Mesendoderm (in vitro differentiated cells): Measurements from ENCODE around the gene SGCE.

Experiments
- DNase-seq: peaks from one replicate; pipeline ENCODE4 v3.0.0; 2013
- H2AK5ac ChIP-seq: 2 replicates; pipeline ENCODE4 v1.6.1; 2013; ENCODE audit warnings: low read length, inconsistent platforms
- H2BK120ac ChIP-seq: 2 replicates; pipeline ENCODE4 v1.6.1; 2013; ENCODE audit warnings: low read depth, mild to moderate bottlenecking, low read length, moderate library complexity, mixed read lengths
- H2BK15ac ChIP-seq: replicated peaks from 2 replicates; pipeline ENCODE4 v1.6.1; 2013; ENCODE audit warnings: low read depth, mild to moderate bottlenecking, moderate library complexity
- H2BK5ac ChIP-seq: 2 replicates; pipeline ENCODE4 v1.6.1; 2013; ENCODE audit warnings: low read length, inconsistent platforms
- H3K18ac ChIP-seq: 2 replicates; pipeline ENCODE4 v1.6.1; 2013; ENCODE audit warnings: mild to moderate bottlenecking, low read length, mixed read lengths
- H3K23ac ChIP-seq: one replicate; pipeline ENCODE4 v1.6.1; 2013; ENCODE audit warnings: low read length
- H3K27ac ChIP-seq: 2 replicates; pipeline ENCODE4 v1.5.1; 2013; ENCODE audit warnings: low read depth, mild to moderate bottlenecking, inconsistent platforms, low read length, moderate library complexity
- H3K27me3 ChIP-seq: 2 replicates; pipeline ENCODE4 v1.6.1; 2013; ENCODE audit warnings: low read length, control low read depth, mild to moderate bottlenecking, inconsistent platforms; ENCODE audit not compliant: insufficient read depth, poor library complexity
- H3K36me3 ChIP-seq: 2 replicates; pipeline ENCODE4 v1.6.1; 2013; ENCODE audit warnings: low read length, inconsistent platforms; ENCODE audit not compliant: control insufficient read depth, insufficient read depth
- H3K4ac ChIP-seq: one replicate; pipeline ENCODE4 v1.6.1; 2013; ENCODE audit warnings: low read depth, mild to moderate bottlenecking, low read length, moderate library complexity
- H3K4me1 ChIP-seq: 2 replicates; pipeline ENCODE4 v1.6.1; 2013; ENCODE audit warnings: low read depth, low read length, inconsistent platforms; ENCODE audit not compliant: control insufficient read depth
- H3K4me2 ChIP-seq: 2 replicates; pipeline ENCODE4 v1.6.1; 2013; ENCODE audit warnings: low read length
- H3K4me3 ChIP-seq: 2 replicates; pipeline ENCODE4 v1.5.1; 2013; ENCODE audit warnings: mild to moderate bottlenecking, low read length
- H3K56ac ChIP-seq: one replicate; pipeline ENCODE4 v1.6.1; 2013; ENCODE audit warnings: low read length
- H3K79me1 ChIP-seq: 2 replicates; pipeline ENCODE4 v1.6.1; 2013; ENCODE audit warnings: low read length, inconsistent platforms
- H3K79me2 ChIP-seq: 2 replicates; pipeline ENCODE4 v1.6.1; 2013; ENCODE audit warnings: mild to moderate bottlenecking, low read length; ENCODE audit not compliant: control insufficient read depth, insufficient read depth
- H3K9ac ChIP-seq: 2 replicates; pipeline ENCODE4 v1.6.1; 2013; ENCODE audit warnings: low read length, inconsistent platforms
- H4K5ac ChIP-seq: one replicate; pipeline ENCODE4 v1.6.1; 2013; ENCODE audit warnings: low read length
- H4K8ac ChIP-seq: one replicate; pipeline ENCODE4 v1.6.1; 2013; ENCODE audit warnings: low read depth, mild to moderate bottlenecking, control low read depth, low read length, moderate library complexity
- WGBS: extraction: QIAGEN DNeasy Blood & Tissue Kit; methylation state at CpG from one replicate; pipeline ENCODE4 v1.1.7; 2013; ENCODE audit warnings: low lambda C conversion rate, missing lambda C conversion rate; ENCODE audit not compliant: insufficient coverage; ENCODE audit errors: extremely low coverage; 5-methylcytosine and 5-hydroxymethylcytosine counted together

SGCE gene

DNA sequence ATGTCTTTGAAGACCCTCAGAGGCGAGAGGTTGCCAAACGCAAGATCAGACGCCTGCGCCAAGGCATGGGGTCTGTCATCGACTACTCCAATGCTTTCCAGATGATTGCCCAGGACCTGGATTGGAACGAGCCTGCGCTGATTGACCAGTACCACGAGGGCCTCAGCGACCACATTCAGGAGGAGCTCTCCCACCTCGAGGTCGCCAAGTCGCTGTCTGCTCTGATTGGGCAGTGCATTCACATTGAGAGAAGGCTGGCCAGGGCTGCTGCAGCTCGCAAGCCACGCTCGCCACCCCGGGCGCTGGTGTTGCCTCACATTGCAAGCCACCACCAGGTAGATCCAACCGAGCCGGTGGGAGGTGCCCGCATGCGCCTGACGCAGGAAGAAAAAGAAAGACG is 8.1 kb upstream of the SGCE start:
- H3K18ac ChIP-seq, result no peak overlapping the region
- no CpG with 5 or more reads among the region's 23 CpGs for WGBS
- no peak overlapping the region for H3K27ac ChIP-seq

DNA sequence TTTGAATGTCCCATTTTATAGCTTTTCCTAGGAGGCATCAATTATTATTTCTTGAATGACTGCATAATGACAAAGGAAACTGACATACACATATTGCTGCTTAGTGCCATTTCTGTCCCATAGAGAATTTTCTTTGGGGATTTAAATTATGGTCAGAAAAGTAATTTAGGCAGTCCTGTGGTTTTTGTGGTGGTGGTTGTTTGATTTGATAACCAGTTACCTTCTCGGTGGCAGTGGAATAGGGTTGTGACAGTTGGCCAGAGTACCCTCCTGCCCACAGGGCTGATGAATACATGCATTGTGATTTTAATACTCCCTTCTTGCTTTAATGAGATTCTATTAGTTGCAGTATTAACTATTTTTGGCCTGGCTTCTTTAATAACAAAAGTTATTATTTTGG is 6.6 kb upstream of the SGCE start:
- no peak overlapping the region for H4K8ac ChIP-seq
- H3K18ac ChIP-seq, result no peak overlapping the region
- H3K36me3 ChIP-seq, result no peaks in the 10 kb centered on the region
- H3K4me2 ChIP-seq, result no peak overlapping the region
- no peaks in the 10 kb centered on the region for H3K4me1 ChIP-seq
- no peak overlapping the region for H3K9ac ChIP-seq
- H3K4ac ChIP-seq, result no peak overlapping the region
- H3K79me1 ChIP-seq, result no peaks in the 10 kb centered on the region
- H3K27ac ChIP-seq, result no peak overlapping the region
- no peak overlapping the region for H2AK5ac ChIP-seq
- no peak overlapping the region for H2BK5ac ChIP-seq
- DNase-seq, result no peak
- no peak overlapping the region for H3K23ac ChIP-seq
- H4K5ac ChIP-seq, result no peak overlapping the region
- H3K79me2 ChIP-seq, result peaks cover 8% of the 10 kb centered on the region
- WGBS, result no CpG with 5 or more reads among the region's 1 CpG
- H2BK120ac ChIP-seq, result no peak overlapping the region
- H3K27me3 ChIP-seq, result no peaks in the 10 kb centered on the region
- H3K4me3 ChIP-seq, result no peak overlapping the region
- no peak overlapping the region for H3K56ac ChIP-seq
- no peak overlapping the region for H2BK15ac ChIP-seq

More for the DNA sequence above, 8.1 kb upstream of the SGCE start:
- Histone ChIP-seq H3K4me2 (no peak overlapping the region), H3K4me3 (no peak overlapping the region), H3K56ac (no peak overlapping the region), H2BK15ac (no peak overlapping the region), H4K8ac (no peak overlapping the region), H3K23ac (no peak overlapping the region), H3K4ac (no peak overlapping the region), H3K4me1 (no peaks in the 10 kb centered on the region), H2AK5ac (no peak overlapping the region), H2BK120ac (no peak overlapping the region), H3K79me2 (peaks cover 6% of the 10 kb centered on the region), H3K79me1 (no peaks in the 10 kb centered on the region), H3K27me3 (no peaks in the 10 kb centered on the region), H3K9ac (no peak overlapping the region), H4K5ac (no peak overlapping the region), H2BK5ac (no peak overlapping the region), H3K36me3 (no peaks in the 10 kb centered on the region)
- DNase-seq, result no peak

DNA sequence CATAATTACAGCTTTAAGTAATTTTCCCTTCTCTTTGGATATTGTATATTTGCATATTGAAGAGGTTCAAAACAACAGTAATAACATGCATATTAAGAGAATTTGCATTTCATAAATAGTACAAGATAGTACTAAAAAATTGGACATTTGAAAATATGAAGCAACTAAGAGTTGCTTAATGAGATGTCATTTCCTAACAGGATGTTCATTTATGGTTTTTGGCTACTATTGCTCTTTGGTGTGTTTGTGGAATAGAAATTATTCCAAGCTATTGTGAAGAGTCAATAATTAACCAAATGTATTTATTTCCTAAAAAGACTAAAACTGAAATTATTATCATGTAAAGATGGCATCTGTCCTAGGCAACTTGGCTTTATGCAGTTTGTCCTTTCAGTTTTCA is 4.1 kb upstream of the SGCE start:
- no peak overlapping the region for H2BK5ac ChIP-seq
- no peak overlapping the region for H3K9ac ChIP-seq
- H2BK120ac ChIP-seq, result no peak overlapping the region
- no peaks in the 10 kb centered on the region for H3K27me3 ChIP-seq
- H3K27ac ChIP-seq, result no peak overlapping the region
- no peak overlapping the region for H3K56ac ChIP-seq
- H3K4me1 ChIP-seq, result no peaks in the 10 kb centered on the region
- no peak overlapping the region for H3K18ac ChIP-seq
- no peak overlapping the region for H3K4me2 ChIP-seq
- H4K8ac ChIP-seq, result no peak overlapping the region
- no peak overlapping the region for H3K4me3 ChIP-seq
- DNase-seq, result no peak
- H2AK5ac ChIP-seq, result no peak overlapping the region
- peaks cover 8% of the 10 kb centered on the region for H3K79me2 ChIP-seq
- no peak overlapping the region for H4K5ac ChIP-seq
- H3K23ac ChIP-seq, result no peak overlapping the region
- no peaks in the 10 kb centered on the region for H3K36me3 ChIP-seq
- no peak overlapping the region for H2BK15ac ChIP-seq
- H3K4ac ChIP-seq, result no peak overlapping the region
- H3K79me1 ChIP-seq, result peaks cover 1% of the 10 kb centered on the region

DNA sequence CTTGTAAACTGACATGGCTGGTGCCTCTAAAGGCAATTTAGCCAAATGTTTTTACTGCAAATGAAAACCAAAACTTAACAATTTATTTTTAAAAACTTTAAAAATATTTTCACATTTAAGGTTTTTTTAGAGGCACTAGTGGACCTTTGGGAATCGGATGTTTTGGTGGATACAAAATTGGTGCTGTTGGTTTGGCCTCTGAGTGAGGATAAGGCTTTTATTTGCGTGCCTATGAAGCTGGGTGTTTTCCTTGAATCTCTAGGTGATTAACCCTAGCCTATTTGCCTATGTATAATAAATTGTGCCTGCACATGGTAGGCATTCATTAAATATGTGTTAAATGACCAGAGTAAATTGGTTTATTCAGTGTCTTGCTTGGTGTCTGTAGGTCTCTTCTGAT is 2.9 kb upstream of the SGCE start:
- Histone ChIP-seq H3K4me1 (no peaks in the 10 kb centered on the region), H3K27ac (no peak overlapping the region), H3K23ac (no peak overlapping the region), H3K18ac (no peak overlapping the region), H3K4me2 (no peak overlapping the region), H3K56ac (no peak overlapping the region), H3K4ac (no peak overlapping the region), H4K8ac (no peak overlapping the region), H3K79me2 (peaks cover 8% of the 10 kb centered on the region), H3K79me1 (peaks cover 2% of the 10 kb centered on the region), H3K36me3 (no peaks in the 10 kb centered on the region), H4K5ac (no peak overlapping the region), H3K27me3 (no peaks in the 10 kb centered on the region), H2BK120ac (no peak overlapping the region), H2BK5ac (no peak overlapping the region), H2AK5ac (no peak overlapping the region), H3K4me3 (no peak overlapping the region), H3K9ac (no peak overlapping the region), H2BK15ac (no peak overlapping the region)
- DNase-seq, result no peak
- WGBS, result no CpG with 5 or more reads among the region's 2 CpGs

DNA sequence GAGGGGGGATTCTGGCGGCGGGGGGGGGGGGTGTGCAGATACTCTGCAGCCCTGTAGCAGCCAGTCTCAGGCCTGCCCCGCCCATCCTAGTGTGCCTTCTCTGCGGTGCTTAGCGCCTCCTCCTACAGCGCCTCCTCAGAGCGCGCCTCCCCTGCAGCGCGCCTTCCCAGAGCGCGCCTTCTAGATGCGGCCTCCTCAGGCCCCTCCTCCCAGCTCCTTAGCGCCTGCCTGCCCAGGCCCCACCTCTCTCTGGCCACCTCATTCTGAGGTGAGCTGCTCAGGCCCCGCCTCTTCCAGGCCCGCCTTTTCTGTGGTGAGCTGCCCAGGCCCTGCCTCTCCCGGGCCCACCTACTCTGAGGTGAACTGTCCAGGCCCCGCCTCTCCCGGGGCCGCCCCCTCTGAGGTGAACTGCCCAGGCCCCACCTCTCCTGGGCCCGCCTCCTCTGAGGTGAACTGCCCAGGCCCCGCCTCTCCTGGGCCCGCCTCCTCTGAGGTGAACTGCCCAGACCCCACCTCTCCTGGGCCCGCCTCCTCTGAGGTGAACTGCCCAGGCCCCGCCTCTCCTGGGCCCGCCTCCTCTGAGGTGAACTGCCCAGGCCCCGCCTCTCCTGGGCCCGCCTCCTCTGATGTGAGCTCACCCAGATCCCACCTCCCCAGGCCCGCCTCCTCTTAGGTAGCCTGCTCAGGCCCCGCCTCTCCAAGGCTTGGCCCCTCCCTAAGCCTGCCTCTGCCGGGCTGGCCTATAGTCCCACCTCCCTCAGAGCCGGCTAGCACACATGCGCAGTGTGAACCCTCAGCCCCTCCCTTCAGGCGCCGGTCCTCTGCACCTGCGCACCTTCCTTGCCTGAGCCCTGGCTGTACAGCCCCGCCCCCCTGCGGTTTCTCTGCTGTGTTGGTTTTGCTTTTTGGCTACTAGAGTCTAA is 2.1 kb upstream of the SGCE start:
- H3K4me2 ChIP-seq, result no peak overlapping the region
- no peak overlapping the region for H2BK120ac ChIP-seq
- H3K4ac ChIP-seq, result no peak overlapping the region
- no peaks in the 10 kb centered on the region for H3K4me1 ChIP-seq
- H2BK15ac ChIP-seq, result no peak overlapping the region
- no peak overlapping the region for H3K23ac ChIP-seq
- H2BK5ac ChIP-seq, result no peak overlapping the region
- WGBS, result no CpG with 5 or more reads among the region's 38 CpGs
- no peak overlapping the region for H4K5ac ChIP-seq
- no peak overlapping the region for H4K8ac ChIP-seq
- no peak overlapping the region for H3K4me3 ChIP-seq
- H3K36me3 ChIP-seq, result no peaks in the 10 kb centered on the region
- peaks cover 2% of the 10 kb centered on the region for H3K79me1 ChIP-seq
- no peak overlapping the region for H3K27ac ChIP-seq
- H3K18ac ChIP-seq, result no peak overlapping the region
- no peaks in the 10 kb centered on the region for H3K27me3 ChIP-seq
- H3K9ac ChIP-seq, result no peak overlapping the region
- no peak overlapping the region for H3K56ac ChIP-seq
- DNase-seq, result peak; percentile 99
- no peak overlapping the region for H2AK5ac ChIP-seq
- H3K79me2 ChIP-seq, result peaks cover 8% of the 10 kb centered on the region
